Endothelial cell of umbilical vein (primary cell): ENCODE results near the gene PAX5. TPM values are rescaled to one million over a fixed set of nuclear protein-coding genes. Genes with fewer than 3 reads are reported as not detected.

Experiments used
- BruUV-seq: library from RNA; stranded (reverse); fragments of 400-500 nt; replicated peaks from 2 replicates; lab custom pipeline; 2021; lab: Mats Ljungman, UMichigan
- CTCF ChIA-PET: fragments of 300-600, 350-600 bp; sonication (Branson Sonifier 250); formaldehyde crosslinking; loops from one replicate; lab custom pipeline; 2021; ENCODE audit warnings: antibody characterized with exemption, inconsistent platforms; lab: Charles Lee
- POLR2A ChIA-PET: fragments of 300-600, 350-600 bp; sonication (Branson Sonifier 250); formaldehyde crosslinking; loops from one replicate; lab custom pipeline; 2021; ENCODE audit warnings: antibody characterized with exemption, inconsistent platforms; lab: Charles Lee
- DNase-seq: peaks from one replicate; pipeline ENCODE4 v3.0.0-alpha.2; 2011; ENCODE audit warnings: low read depth, low spot score
- FAIRE-seq: peaks from 2 replicates; lab custom pipeline; 2011; peaks lifted over from hg19 to GRCh38; lab: Jason Lieb, UNC
- H2AFZ ChIP-seq: 2 replicates; pipeline ENCODE4 v1.6.0; 2012; ENCODE audit warnings: low read depth, low read length, control low read depth, inconsistent platforms
- H3K27ac ChIP-seq: 2 replicates; pipeline ENCODE4 v1.5.1; 2011; ENCODE audit warnings: low read depth, mild to moderate bottlenecking, control low read depth, low read length, moderate library complexity; ENCODE audit not compliant: insufficient read depth
- H3K27me3 ChIP-seq, 2 experiments: 2 replicates each; pipeline versions ENCODE4 v1.6.0 to v1.6.1; 2011; ENCODE audit warnings: low read length in 2 of 2, mixed read lengths in 1 of 2; ENCODE audit not compliant: control insufficient read depth in 2 of 2, insufficient read depth in 2 of 2
- H3K36me3 ChIP-seq, 2 experiments: 2 replicates in 1 of 2; 3 replicates in 1 of 2; pipeline ENCODE4 v1.5.1; 2011; ENCODE audit warnings: low read length in 2 of 2, mild to moderate bottlenecking in 1 of 2, moderate library complexity in 1 of 2; ENCODE audit not compliant: control insufficient read depth in 2 of 2, insufficient read depth in 2 of 2; ENCODE audit errors: extremely low read depth in 1 of 2
- H3K4me1 ChIP-seq: 3 replicates; pipeline ENCODE4 v1.5.1; 2011; ENCODE audit warnings: mild to moderate bottlenecking, low read length; ENCODE audit not compliant: control insufficient read depth, insufficient read depth; ENCODE audit errors: extremely low read depth
- H3K4me2 ChIP-seq: 2 replicates; pipeline ENCODE4 v1.6.1; 2011; ENCODE audit warnings: low read length, control low read depth, mixed read lengths; ENCODE audit not compliant: insufficient read depth
- H3K4me3 ChIP-seq, 3 experiments: fragments of 200-600 bp in 1 of 3; sonication (generic), shearing (Covaris generic) in 1 of 3; replicated peaks in 1 of 3; 2 replicates each; pipeline ENCODE4 v1.5.1; 2011 to 2016; ENCODE audit warnings: control low read depth in 3 of 3, low read length in 3 of 3, mild to moderate bottlenecking in 2 of 3, inconsistent platforms in 1 of 3, low read depth in 1 of 3, moderate library complexity in 1 of 3; ENCODE audit not compliant: insufficient read depth in 1 of 3
- H3K79me2 ChIP-seq: 2 replicates; pipeline ENCODE4 v1.6.0; 2012; ENCODE audit warnings: low read length, inconsistent platforms; ENCODE audit not compliant: control insufficient read depth, insufficient read depth
- H3K9ac ChIP-seq: replicated peaks from 2 replicates; pipeline ENCODE3; 2011; ENCODE audit warnings: low read length, control low read depth; ENCODE audit not compliant: insufficient read depth; ENCODE audit errors: extremely low read depth
- H3K9me1 ChIP-seq: replicated peaks from 3 replicates; pipeline ENCODE4 v1.6.0; 2011; ENCODE audit warnings: mild to moderate bottlenecking, low read length; ENCODE audit not compliant: control insufficient read depth, insufficient read depth; ENCODE audit errors: extremely low read depth
- H3K9me3 ChIP-seq: replicated peaks from 2 replicates; pipeline ENCODE4 v1.5.1; 2012; ENCODE audit warnings: low read length, inconsistent platforms; ENCODE audit not compliant: control insufficient read depth, insufficient read depth
- H4K20me1 ChIP-seq: replicated peaks from 2 replicates; pipeline ENCODE3; 2011; ENCODE audit warnings: mild to moderate bottlenecking, low read length; ENCODE audit not compliant: control insufficient read depth, insufficient read depth; ENCODE audit errors: extremely low read depth
- EZH2 ChIP-seq: IDR thresholded peaks from 2 replicates; pipeline ENCODE4 v1.6.1; 2012; ENCODE audit warnings: borderline replicate concordance, low read depth, mild to moderate bottlenecking, moderate library complexity, low read length, inconsistent platforms; ENCODE audit not compliant: severe bottlenecking
- FOS ChIP-seq: IDR thresholded peaks from 2 replicates; pipeline ENCODE4 v1.6.1; 2011; ENCODE audit warnings: mild to moderate bottlenecking, low read length, moderate library complexity, borderline replicate concordance; ENCODE audit not compliant: insufficient read depth
- GATA2 ChIP-seq: IDR thresholded peaks from 2 replicates; pipeline ENCODE4 v1.7.0; 2011; ENCODE audit warnings: low read depth, mild to moderate bottlenecking, moderate library complexity, mixed read lengths, low read length; ENCODE audit not compliant: insufficient read length, insufficient read depth
- JUN ChIP-seq: IDR thresholded peaks from 2 replicates; pipeline ENCODE4 v1.6.1; 2011; ENCODE audit warnings: borderline replicate concordance, low read depth; ENCODE audit not compliant: insufficient read length, insufficient read depth
- MYC ChIP-seq: IDR thresholded peaks from one replicate; pipeline ENCODE4 v1.6.1; 2011; ENCODE audit warnings: mild to moderate bottlenecking, low read depth, low read length
- POLR2A ChIP-seq: IDR thresholded peaks from 2 replicates; pipeline ENCODE4 v1.6.1; 2012; ENCODE audit warnings: low read depth, mild to moderate bottlenecking, control low read depth, low read length
- POLR2AphosphoS5 ChIP-seq: IDR thresholded peaks from 2 replicates; pipeline ENCODE4 v1.6.1; 2012; ENCODE audit warnings: low read depth, mild to moderate bottlenecking, control low read depth, low read length, moderate library complexity; ENCODE audit not compliant: insufficient read depth
- dilution Hi-C: fragments of 300-500 bp; cut with MboI; formaldehyde crosslinking; loops from one replicate; pipeline ENCODE4 v1.15.0; 2019; ENCODE audit warnings: low sequenced_read_pairs; ENCODE audit not compliant: extremely low pct_ligation_motif_present
- intact Hi-C: fragments of 100-400 bp; cut with micrococcal nuclease; formaldehyde crosslinking; loops from one replicate; pipeline ENCODE4 v1.10.0; 2022
- polyA plus RNA-seq, 4 experiments: library from polyadenylated mRNA; depleted of rRNA in 3 of 4; stranded (reverse) in 3 of 4; unstranded in 1 of 4; fragments of >200 nt; gene quantifications; 2 replicates each; pipeline versions ENCODE4 v1.2.1 to v1.2.3, GENCODE V29; 2011 to 2012; ENCODE audit warnings: missing spikeins in 1 of 4
- total RNA-seq: library from RNA; stranded (reverse); gene quantifications from 2 replicates; pipeline ENCODE4 v1.2.3, GENCODE V29; 2021
- TF ChIP-seq, protein P1 (sequence below), 2 donors: IDR thresholded peaks; 1 replicate in 1 of 2; 2 replicates in 1 of 2; pipeline ENCODE4 v1.5.1; 2011; ENCODE audit warnings: low read length in 2 of 2, mild to moderate bottlenecking in 2 of 2, moderate library complexity in 2 of 2, control low read depth in 1 of 2, inconsistent platforms in 1 of 2, low read depth in 1 of 2; ENCODE audit not compliant: insufficient read depth in 1 of 2; ENCODE audit errors: extremely low read depth in 1 of 2
- TF ChIP-seq, protein P2 (sequence below): IDR thresholded peaks from 2 replicates; pipeline ENCODE4 v1.6.1; 2011; ENCODE audit not compliant: insufficient read depth, insufficient read length

PAX5 gene
- total and polyA plus RNA-seq, 2 donors (not counting 3 experiments of a cell fraction or from before 2014, with no cell fraction given), result not detected

DNA sequence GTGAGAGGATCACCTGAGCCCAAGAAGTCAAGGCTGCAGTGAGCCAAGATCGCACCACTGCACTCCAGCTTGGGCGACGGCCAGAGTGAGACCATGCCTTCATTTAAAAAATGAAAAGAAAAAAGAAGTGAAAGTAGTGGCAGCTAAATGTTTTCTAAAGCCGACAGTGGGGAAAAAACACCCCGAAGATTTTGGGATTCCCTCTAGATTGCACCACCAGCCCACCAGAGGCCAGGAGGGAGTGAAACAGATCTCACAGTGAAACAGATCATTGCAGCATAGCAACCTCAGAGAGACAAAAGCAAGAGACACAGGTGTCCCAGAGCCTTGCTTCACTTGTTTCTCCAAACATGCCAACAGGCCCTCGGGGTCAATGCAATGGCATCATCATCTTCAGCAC, 156.8 kb downstream of the PAX5 start:
- Histone ChIP-seq H3K27me3 (peaks cover 0 to 4% of the 10 kb centered on the region in 2 experiments), H3K9ac (no peak overlapping the region), H3K9me3 (no peaks in the 10 kb centered on the region), H3K9me1 (no peaks in the 10 kb centered on the region), H4K20me1 (no peaks in the 10 kb centered on the region), H3K4me2 (no peak overlapping the region), H3K36me3 (no peaks in the 10 kb centered on the region), H3K4me1 (no peaks in the 10 kb centered on the region), H3K27ac (no peak overlapping the region), H2AFZ (no peak overlapping the region), H3K4me3 (no peak overlapping the region), H3K79me2 (no peaks in the 10 kb centered on the region)
- dilution Hi-C loops, result no loop called here
- FAIRE-seq (no peak), DNase-seq (no peak)
- TF ChIP-seq, protein P1, sequence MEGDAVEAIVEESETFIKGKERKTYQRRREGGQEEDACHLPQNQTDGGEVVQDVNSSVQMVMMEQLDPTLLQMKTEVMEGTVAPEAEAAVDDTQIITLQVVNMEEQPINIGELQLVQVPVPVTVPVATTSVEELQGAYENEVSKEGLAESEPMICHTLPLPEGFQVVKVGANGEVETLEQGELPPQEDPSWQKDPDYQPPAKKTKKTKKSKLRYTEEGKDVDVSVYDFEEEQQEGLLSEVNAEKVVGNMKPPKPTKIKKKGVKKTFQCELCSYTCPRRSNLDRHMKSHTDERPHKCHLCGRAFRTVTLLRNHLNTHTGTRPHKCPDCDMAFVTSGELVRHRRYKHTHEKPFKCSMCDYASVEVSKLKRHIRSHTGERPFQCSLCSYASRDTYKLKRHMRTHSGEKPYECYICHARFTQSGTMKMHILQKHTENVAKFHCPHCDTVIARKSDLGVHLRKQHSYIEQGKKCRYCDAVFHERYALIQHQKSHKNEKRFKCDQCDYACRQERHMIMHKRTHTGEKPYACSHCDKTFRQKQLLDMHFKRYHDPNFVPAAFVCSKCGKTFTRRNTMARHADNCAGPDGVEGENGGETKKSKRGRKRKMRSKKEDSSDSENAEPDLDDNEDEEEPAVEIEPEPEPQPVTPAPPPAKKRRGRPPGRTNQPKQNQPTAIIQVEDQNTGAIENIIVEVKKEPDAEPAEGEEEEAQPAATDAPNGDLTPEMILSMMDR (IDR thresholded peaks at IDR 0.05; ENCODE audit: extremely low read depth in 1 of 2, insufficient read depth in 1 of 2, low read depth in 1 of 2, low read length in 2 of 2), result no peak
- TF ChIP-seq EZH2, result no peak
- TF ChIP-seq MYC, result no peak
- TF ChIP-seq POLR2A, result no peak
- TF ChIP-seq GATA2, result no peak
- no peak for TF ChIP-seq FOS
- TF ChIP-seq, protein P2, sequence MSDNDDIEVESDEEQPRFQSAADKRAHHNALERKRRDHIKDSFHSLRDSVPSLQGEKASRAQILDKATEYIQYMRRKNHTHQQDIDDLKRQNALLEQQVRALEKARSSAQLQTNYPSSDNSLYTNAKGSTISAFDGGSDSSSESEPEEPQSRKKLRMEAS, result no peak
- no peak for TF ChIP-seq JUN
- TF ChIP-seq POLR2AphosphoS5, result no peak
- POLR2A ChIA-PET, result no interaction called here
- CTCF ChIA-PET, result interaction anchor here (1.1 to 6.4 kb wide), 3 partner anchors 14 to 119 kb away, joined by 5 to 81 read pairs (median 52); no protein-coding TSS in a partner anchor
- intact Hi-C loops, result no loop called here
- BruUV-seq, result no TSS peak
